Amniotic epithelial cell (primary cell): ENCODE data around the gene PRKD1.

Experiments
- DNase-seq: peaks from one replicate; pipeline ENCODE4 v3.0.0-alpha.2; 2010; ENCODE audit warnings: low read depth

PRKD1 gene

DNA sequence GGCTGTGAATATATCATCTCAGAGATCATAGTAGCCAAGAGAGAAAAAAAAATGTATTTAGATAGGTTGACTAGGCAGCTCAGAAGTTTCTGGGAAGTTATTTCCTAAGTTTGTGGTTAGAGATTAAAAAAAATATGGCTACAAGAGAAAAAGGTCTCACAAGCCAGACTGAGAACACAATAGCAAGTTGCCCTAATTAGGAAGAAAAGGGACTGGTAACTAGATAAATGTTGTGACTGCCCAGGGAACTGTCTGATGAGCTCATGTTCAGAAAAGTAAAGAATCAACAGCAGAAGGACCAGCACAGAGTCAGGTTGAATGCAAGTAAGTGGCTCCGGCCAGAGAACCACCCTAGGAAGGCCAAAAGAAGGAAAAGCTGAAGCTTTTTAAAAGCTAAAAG, 256.6 kb downstream of the PRKD1 start:
- DNase-seq: peak; percentile 94

DNA sequence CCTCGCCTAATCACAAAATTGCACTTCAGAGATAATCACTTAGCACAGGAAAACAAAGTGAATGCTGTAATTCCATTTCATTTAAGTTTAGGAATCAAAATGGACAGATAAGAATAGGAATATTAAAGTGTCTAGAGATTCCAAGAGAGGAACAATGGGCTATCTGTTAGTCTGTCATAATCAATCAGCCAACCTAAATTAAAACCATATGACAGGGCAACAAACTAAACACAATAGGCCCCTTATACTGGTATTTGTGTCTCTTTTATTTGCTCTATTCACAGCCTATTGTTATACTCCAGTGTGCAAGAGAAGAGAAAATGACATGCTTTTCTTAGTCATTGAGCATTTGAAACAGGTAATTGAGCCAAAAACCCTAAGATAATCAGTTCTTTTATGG, 259.4 kb downstream of the PRKD1 start:
- no peak for DNase-seq

DNA sequence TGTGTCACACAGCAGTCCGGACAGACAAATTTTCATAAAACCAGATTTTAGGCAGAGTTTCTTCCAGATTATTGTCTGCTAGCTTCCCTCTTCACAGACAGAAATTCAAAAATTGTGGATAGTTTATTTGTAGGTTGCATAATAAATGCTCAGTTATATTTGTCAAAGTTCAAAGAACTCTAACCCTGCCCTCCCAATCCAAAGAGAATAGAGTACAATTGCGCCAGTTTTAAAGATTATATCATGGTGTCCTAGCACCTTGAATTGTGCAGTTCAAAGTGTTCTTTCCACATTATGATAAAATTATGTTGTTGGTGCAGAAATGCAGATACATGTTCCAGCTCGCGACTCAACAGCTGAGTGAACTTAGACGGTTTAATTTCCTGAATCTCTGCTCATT, 263.1 kb downstream of the PRKD1 start:
- DNase-seq: no peak

DNA sequence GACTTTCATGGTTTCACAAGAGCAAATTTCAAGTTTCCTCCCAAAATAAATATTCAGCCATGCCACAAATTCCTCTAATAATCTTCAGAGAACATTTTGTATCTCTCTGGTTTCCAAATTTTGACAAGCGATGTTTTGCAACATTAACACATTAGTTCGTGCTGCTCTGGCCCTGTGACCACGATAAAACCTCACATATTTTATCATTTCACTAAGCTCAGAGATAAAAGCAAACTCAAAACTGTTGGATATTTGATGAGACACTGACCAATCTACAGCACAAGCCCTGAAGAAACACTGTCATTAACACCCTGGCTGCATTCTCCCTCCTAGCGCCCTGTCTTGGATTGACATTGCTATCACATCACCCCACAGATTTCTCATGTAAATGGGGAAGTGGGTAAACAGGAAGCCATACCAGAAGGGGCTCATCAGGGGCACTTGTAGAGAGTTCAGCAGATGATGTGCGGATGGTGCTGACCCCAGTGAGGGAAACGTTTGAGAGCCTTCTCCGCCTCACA, 264.3 kb downstream of the PRKD1 start:
- DNase-seq: peak; percentile 95

DNA sequence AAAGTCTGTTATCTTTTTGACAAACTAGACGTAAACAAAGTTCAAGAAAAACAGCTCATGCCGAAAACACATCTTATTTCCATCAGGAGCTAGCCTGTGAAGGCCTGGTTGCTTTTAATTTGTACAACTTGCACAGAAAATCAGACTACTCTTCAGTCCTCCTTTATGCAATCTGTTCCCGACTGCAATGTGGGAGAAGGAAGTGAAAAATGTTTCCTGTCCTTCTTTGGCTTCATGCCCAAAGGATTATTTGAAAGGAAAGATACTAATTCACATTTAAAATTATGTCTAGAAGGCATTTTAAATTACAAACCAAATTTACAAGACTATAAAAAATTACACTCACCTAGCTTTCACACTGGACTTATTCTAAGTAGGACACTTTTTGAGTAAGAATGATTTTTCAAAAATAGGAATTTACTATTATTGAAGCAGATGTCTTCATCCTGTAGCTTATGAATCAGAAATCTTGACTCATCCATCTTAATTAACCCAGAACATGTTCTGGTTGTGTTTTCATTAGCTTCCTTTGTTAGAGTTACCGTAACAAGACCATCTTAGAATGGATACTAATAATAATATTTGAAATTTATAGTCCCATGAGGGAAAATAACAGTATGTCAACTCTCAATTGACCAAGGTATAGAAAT, 272.6 kb downstream of the PRKD1 start:
- DNase-seq: peak; percentile 94

DNA sequence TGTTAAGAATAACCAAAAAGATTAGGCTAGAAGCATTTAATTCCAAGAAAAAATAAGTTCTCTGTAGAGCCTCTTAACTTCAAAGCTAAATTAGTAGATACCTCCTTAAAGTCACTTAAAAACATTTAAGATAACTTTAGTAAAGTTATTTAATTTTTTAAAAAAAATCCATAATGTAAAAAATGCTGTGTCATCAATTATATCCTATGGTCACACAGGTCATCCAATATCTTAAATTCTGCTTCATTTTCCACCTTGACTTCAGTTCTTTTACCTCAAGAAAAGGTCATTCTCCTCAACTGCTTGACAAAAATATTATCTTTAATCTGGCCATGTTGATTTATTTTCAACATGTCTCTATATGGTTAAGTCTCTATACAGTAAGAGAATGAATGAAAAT, 274.3 kb downstream of the PRKD1 start:
- no peak for DNase-seq

DNA sequence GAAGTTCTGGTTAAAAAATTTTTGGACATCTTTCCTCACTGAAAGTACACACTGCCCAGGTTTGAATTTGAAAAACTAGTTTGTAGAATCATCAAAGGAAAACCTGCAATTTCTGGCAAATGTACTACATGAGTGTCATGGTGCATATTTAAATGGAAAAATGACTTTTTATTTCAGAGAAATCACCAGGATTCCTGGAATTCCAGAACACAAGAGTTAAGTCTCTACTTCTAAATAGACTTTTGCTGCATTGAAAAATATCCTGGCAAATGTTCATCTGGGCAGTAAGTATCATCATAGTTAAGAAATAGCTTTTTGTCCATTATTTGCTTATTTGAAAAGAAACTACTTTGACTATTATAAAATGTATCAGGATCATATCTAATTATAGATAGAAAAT, 275.1 kb downstream of the PRKD1 start:
- peak; percentile 43 for DNase-seq

DNA sequence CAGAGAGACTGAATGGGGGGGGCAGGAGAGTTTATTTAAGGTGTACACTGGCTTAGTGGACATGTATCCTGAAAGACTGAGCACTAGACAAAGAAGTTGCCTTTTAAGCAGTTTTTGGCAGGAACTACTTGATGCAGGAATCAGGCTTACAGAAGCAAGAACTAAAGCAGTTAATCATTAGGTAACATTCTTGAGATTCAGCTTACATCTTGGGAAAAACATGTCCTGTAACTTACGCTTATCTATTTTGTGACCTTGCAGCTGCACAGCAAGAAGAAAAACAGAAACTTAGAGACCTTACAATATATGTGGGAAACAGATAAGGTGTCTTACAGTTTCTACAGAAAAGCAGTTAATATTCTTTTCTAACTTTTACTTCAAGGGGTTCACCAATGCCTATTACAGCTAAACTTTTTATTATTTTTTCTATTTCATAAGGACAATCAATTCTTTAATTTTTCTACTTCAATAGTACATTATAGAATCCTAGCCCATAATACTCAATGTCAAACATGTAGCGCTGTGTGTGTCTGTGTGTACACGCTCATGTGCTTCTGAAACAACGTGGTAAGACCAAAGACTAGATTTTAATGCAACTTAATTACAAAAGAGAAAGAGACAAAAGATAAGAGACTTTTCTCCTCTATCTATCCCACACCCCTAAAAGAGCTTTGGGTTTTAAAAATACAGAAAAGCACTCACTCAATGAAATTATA, 276.9 kb downstream of the PRKD1 start:
- DNase-seq: peak; percentile 98

DNA sequence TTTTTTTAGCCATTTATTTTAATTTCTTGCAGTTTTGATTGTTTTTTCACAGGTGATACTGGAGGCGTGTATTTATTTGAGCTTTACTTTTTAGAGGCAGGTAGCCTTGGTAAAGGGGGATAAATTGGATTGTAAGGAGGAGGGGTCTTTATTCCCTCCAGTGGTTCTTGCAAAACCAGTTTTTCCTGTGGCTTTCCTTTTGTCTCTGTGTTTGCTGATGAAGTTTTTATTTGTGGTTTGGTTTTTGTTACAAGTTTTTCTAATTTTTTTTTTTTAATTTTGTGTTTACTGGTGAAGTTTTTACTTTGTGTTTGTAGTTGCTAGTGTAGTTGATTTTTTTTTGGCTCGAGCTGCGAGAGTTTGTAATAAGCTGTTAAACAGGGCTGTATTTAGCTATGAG, 278.5 kb downstream of the PRKD1 start:
- DNase-seq: no peak

DNA sequence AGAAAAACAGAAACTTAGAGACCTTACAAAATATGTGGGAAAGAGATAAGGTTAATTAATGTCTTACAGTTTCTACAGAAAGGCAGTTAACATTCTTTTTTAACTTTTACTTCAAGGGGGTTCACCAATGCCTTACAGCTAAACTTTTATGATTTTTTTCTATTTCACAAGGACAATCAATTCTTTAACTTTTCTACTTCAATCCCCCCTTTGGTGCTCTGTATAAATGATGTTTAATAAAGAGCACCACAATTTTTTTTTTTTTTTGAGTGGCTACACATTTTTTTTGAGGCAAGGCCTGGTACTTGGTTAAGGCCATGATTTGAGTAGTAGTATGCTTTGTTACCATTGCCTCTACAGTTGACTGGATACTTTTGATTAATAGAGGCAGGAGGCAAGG, 279.6 kb downstream of the PRKD1 start:
- peak; percentile 41 for DNase-seq

DNA sequence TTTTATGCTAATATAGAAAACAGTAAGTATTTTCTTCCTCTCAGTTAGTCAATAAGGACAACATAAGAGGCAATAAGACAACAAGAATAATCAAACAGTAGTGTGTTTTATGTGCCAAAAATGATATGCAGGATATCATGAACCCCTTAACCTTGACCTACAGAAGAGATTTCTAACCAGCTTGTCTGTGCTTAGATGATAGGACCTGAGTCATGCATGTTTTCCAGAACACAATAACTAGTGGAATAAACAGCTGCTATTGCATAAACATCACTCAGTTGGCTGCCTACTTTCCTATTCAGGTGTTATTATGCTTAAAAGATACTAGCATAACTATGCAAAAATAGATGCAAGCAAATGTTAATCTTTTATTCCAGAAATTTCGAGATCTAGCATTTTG, 282.5 kb downstream of the PRKD1 start:
- peak; percentile 84 for DNase-seq

DNA sequence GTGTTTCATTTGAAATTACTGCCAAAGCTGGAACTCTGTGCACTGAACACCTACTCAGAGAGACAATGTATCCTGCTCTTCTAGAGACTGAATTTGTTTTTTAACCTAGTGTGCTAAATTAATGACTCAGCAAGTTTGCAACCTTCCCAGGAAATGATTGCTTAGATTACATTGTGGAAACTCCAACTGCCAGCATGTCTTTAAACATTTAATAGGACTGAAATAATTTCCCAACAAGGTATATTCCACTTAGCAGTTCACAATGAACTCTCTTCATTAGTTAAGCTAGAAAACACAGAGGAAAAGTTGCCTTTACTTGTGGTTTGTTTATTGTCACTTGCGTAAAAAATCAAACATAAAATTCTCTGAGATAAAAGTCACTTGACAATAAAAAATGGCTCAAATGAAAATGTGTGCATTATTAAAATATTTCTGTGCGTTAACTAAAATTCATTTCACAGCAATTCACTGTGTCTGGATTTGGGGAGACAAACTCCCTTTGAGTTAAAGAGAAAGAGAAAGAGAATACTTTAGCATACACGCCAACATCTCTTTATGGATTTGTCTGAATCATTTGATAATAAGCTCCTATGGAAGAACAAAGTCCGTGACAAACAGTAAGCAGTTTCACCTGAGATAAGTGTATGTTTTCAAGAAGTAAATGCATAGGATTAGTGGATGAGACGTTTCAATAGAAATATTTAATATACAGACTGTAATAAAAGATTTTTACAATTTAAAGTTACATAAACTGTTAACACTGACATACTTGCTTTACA, 284.0 kb downstream of the PRKD1 start:
- peak; percentile 77 for DNase-seq

DNA sequence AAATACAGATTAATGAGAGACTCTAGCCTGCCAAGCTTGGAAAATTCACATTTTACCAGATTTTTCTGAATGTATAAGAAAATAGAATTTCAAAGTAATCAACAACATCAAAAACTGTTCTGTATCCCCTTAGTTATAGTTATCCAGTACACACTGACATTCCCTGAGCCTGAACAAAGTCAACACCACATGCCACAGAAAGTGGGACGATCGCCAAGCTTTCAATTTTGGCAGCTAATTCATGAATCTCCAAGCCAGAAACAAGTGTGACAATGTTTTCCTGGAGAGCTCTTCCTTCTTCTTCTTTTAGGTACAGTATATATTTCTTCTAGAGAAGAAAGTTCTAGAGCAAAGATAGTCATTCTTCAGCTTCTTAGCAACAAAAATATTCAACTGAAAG, 290.2 kb downstream of the PRKD1 start:
- DNase-seq: peak; percentile 79

DNA sequence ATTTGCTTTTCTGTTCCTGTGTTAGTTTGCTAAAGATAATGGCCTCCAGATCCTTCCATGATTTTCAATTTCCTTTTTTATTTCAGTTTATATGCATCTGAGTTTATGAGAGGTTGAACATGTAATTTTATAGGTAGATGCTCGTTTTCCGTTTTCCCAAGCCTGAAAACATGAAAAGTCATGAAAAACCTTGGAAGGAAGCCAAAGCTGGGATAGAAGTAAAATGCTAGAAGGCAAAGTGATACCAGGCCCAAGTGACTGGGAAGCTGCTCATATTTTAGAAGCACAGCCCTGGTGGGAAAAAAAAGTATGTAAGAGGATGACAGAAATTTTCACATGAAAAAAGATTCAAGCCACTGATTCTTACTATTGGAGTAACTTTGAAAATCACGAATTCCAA, 290.8 kb downstream of the PRKD1 start:
- no peak for DNase-seq

DNA sequence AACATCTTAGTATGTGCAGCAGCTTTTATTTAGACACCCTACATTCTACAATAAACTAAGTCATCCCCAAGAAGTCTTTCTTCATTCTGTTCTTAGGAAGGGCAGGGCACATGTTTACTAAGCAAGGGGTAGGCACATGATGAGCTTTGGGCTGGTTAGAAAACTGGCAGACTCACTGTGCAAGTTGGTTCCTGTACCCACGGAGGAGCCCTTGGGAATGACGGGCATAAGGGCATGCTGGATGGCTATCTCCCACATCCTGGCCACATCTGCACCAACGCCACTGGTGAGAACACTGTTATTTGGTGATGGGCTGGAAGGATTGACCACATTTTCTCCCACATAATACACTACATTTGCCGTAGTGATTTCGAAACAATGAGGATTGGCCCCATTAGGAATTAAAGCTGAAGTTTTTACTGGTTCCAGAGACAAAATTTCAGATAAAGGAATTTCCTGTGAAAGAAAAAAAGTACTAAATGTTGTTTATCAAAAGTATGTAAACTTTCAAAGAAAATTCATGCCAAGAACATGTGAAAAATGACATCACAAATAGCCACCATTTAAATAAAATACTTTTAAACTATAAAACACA, 297.0 kb downstream of the PRKD1 start:
- peak; percentile 71 for DNase-seq

DNA sequence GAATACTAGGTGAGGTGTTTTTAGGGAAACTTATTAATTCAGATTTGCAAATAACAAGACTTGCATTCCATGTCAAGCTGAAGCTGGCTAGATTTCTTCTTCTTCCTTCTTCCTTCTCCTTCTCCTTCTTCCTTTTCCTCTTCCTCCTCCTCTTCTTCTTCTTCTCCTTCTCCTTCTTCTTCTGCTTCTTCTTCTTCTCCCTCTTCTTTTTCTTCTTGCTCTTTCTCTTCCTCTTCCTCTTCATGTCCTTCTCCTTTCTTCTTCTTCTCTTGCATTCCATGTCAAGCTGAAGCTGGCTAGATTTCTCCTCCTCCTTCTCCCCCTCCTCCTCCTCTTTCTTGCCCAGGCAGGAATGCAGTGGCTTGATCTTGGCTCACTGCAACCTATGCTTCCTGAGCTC, 297.8 kb downstream of the PRKD1 start:
- DNase-seq: peak; percentile 29

DNA sequence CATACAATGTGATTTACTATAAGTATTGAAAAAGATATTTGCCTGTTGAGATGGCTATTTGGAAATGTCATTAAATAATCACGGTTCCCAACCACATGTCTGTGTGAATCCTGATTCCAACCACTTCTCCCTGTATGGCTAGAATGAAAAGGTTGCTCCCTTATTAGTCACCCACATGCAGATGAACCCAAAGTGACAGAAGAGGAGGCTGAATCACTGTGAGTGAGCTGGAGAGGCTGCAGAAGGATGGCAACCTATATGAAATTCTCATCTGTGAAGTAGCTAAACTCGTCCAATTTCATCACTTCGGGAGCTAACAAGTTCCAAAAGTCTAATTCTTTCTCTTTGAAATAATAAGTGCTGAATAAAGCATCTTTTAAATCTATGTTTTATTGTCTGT, 300.5 kb downstream of the PRKD1 start:
- DNase-seq: peak; percentile 29

DNA sequence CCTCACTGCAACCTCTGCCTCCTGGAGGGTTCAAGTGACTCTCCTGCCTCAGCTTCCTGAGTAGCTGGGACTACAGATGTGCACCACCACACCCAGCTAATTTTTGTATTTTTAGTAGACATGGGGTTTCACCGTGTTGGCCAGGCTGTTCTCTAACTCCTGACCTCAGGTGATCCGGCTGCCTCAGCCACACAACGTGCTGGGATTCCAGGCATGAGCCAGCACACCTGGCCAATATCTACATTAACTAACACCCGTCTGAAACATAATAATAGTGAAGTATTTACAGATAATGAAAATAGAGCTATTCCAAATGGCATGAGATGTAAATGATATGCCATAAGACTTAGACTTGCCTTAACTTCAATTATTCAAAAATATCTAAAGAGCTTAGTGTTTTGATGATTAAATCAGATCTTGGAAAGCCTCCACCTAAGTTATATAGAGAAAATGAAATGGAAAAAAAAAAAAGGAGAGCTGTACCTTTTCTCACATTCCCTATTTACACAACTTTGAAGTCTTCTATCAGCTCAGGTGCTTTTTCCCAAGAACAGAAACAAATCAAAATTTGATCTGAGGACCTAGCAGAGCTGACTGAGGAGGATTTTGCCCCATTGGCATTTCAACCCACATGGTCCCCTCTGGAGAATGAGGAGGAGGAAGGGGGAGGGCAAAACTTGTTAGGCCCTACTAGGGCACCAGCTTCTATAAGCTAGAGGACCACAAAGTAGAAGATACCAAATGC, 309.2 kb downstream of the PRKD1 start:
- DNase-seq: no peak

DNA sequence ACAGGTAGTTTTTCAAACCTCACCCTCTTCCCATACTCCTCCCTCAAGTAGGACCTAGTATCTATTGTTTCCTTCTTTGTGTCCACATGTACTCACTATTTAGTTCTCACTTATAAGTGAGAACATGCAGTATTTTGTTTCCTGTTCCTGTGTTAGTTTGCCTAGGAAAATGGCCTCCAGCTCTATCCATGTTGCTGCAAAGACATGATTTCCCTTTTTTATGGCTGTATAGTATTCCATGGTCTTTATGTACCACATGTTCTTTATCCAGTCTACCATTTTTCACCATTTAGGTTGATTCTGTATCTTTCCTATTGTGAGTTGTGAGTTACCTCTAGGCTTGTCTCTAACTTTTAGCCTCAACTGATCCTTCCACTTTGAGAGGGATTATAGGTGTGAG, 310.7 kb downstream of the PRKD1 start:
- DNase-seq: no peak

DNA sequence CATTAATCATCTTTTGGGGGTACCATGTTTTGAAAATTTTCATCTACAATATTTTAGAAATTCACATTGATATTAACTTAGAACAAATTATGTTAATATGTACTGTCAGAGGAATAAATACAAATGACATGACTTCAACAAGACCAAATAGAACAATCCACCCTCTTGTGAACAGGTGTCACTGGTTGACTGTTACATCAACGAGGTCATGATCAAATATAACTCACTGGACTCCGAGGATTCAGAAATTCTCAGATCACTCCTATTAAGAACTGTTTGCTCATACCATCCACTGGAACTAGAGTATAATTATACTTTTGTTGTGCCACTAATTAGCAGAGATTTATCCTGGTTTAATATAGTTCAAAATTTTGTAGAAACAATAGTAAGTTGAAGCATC, 318.8 kb downstream of the PRKD1 start:
- no peak for DNase-seq

DNA sequence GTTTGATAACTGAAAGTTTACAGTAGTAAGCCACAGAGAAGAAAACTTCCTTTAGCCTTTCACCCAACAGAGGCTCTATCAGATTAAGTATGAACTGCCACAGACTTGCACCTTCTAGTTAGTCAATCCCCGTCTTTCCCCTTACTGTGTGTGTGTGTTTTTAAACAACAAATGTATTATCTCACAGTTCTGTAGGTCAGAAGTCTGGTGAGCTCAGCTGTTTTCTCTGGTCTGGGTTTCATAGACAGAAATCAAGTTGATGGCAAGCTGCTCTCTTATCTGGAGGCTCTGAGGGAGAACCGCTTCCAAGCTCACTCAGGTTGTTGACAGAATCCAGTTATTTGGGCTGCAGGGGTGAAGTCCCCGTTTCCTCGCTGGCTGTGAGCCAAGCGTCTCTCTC, 320.5 kb downstream of the PRKD1 start:
- DNase-seq: peak; percentile 79

DNA sequence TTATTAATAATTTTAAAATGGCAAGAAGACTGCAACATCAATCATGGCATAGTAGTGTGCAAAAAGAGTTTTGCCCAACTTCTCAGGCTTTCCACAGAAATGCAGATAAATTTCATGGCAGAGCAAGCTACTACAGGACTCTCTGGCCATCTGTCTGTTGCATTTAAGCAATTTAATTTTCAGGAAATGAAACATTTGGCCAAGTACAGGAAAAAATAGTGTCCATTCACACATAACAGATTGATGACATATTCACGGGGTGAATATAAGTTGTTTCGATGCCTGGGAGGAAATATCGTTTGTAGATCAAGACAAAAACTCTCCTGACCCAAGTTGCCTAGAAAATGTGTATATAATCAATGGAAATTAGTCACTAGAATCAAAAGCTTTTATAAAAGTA, 324.0 kb downstream of the PRKD1 start:
- DNase-seq: no peak
